OCI-LY1 (cell line): ENCODE data around the gene SSH2.

Experiments
- H2AFZ ChIP-seq: fragments of 200-600 bp; sonication (generic), shearing (Covaris generic); 2 replicates; pipeline ENCODE4 v1.6.0; 2014; ENCODE audit warnings: antibody characterized with exemption, mild to moderate bottlenecking, low read length
- H3F3A ChIP-seq: fragments of 200-600 bp; sonication (generic), shearing (Covaris generic); 2 replicates; pipeline ENCODE4 v1.6.0; 2014; ENCODE audit warnings: mild to moderate bottlenecking, antibody characterized with exemption, low read length, moderate library complexity; ENCODE audit not compliant: insufficient read depth
- H3K27ac ChIP-seq: fragments of 200-600 bp; sonication (generic); 2 replicates; pipeline ENCODE4 v1.5.1; 2014; ENCODE audit warnings: low read length, mixed run types, mild to moderate bottlenecking, low read depth; ENCODE audit not compliant: poor library complexity, severe bottlenecking
- H3K27me3 ChIP-seq: fragments of 200-600 bp; sonication (generic); 2 replicates; pipeline ENCODE4 v1.6.0; 2014; ENCODE audit warnings: antibody characterized with exemption, mild to moderate bottlenecking, low read length, moderate library complexity; ENCODE audit not compliant: insufficient read depth
- H3K36me3 ChIP-seq: fragments of 200-600 bp; sonication (generic); 2 replicates; pipeline ENCODE4 v1.6.1; 2014; ENCODE audit warnings: mild to moderate bottlenecking, antibody characterized with exemption, low read length, moderate library complexity, mixed read lengths; ENCODE audit not compliant: insufficient read depth
- H3K4me1 ChIP-seq: fragments of 200-600 bp; sonication (generic); 2 replicates; pipeline ENCODE4 v1.5.1; 2014; ENCODE audit warnings: mild to moderate bottlenecking, low read length, moderate library complexity; ENCODE audit not compliant: insufficient read depth, severe bottlenecking
- H3K4me2 ChIP-seq: fragments of 200-600 bp; sonication (generic), shearing (Covaris generic); 2 replicates; pipeline ENCODE4 v1.6.1; 2014; ENCODE audit warnings: low read length
- H3K4me3 ChIP-seq: fragments of 200-600 bp; sonication (generic); 2 replicates; pipeline ENCODE4 v1.5.1; 2014; ENCODE audit warnings: low read length, low read depth, mild to moderate bottlenecking, mixed read lengths; ENCODE audit not compliant: poor library complexity, severe bottlenecking
- H3K79me2 ChIP-seq: fragments of 200-600 bp; shearing (Covaris generic); 2 replicates; pipeline ENCODE4 v1.6.1; 2016; ENCODE audit warnings: mixed run types, low read length, mixed read lengths; ENCODE audit not compliant: insufficient read depth
- H3K9ac ChIP-seq: fragments of 200-600 bp; sonication (generic), shearing (Covaris generic); 2 replicates; pipeline ENCODE4 v1.6.1; 2014; ENCODE audit warnings: mild to moderate bottlenecking, low read length, mixed read lengths
- H3K9me2 ChIP-seq: fragments of 200-600 bp; sonication (generic), shearing (Covaris generic); 2 replicates; pipeline ENCODE4 v1.6.1; 2014; ENCODE audit warnings: low read depth, mild to moderate bottlenecking, low read length, mixed read lengths
- H3K9me3 ChIP-seq: fragments of 200-600 bp; shearing (Covaris generic); 2 replicates; pipeline ENCODE4 v1.6.1; 2014; ENCODE audit warnings: low read length, mixed read lengths
- H4K20me1 ChIP-seq: fragments of 200-600 bp; sonication (generic), shearing (Covaris generic); 2 replicates; pipeline ENCODE4 v1.6.0; 2016; ENCODE audit warnings: mild to moderate bottlenecking, low read length; ENCODE audit not compliant: insufficient read depth
- CTCF ChIP-seq: fragments of 200-600 bp; sonication (generic), shearing (Covaris generic); IDR thresholded peaks from 2 replicates; pipeline ENCODE4 v1.5.1; 2017; ENCODE audit warnings: mild to moderate bottlenecking, antibody characterized with exemption, low read length, moderate library complexity, mixed read lengths
- EZH2 ChIP-seq: fragments of 200-600 bp; sonication (generic), shearing (Covaris generic); IDR thresholded peaks from 2 replicates; pipeline ENCODE4 v1.8.0; 2017; ENCODE audit warnings: borderline replicate concordance, mixed run types, mild to moderate bottlenecking, antibody characterized with exemption, low read length, moderate library complexity, mixed read lengths

Gene SSH2

DNA sequence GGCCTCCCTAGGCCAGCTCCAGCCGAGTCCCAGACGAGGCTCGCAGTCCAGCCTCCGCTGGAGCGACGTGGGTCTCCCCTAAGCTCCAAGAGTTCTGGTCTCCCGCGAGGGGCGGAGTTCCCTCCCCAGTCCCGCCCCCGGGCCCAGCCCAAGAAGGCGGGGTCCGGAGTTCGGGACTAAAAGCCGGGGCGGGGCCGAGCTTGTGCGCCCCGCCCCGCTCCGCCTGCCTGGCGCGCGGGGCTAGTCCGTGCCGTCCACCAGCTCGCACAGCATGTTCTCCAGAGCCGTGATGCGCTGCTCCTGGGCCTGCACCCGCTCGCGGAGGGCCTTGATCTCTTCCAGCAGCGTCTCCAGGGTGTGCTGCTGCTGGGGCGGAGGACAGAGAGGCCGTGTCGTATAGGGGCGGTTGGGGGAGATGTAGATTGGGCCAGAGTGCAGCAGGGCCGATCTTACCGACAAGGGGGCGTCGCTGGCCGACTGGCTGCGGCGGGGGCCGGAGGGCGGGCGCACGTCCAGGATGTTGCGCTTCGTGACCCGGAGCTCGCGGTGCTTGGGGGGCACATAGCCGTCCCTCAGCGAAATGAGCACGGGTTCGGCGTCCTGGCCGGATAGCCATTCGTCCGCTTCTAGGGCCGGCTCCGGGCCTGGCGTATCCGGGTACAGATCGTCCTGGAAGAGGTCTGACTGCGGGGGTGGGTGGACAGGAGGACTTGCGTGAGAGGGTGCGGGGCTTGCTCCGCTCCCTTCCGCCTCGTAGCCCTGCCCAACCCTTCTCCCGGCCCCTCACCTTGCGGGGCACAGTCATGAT, 314.3 kb downstream of the SSH2 start:
- H2AFZ ChIP-seq: no peak overlapping the region
- no peak overlapping the region for H3K27ac ChIP-seq
- H3K4me2 ChIP-seq: peak overlapping the region; percentile 82
- no peaks in the 10 kb centered on the region for H4K20me1 ChIP-seq
- H3K36me3 ChIP-seq: no peaks in the 10 kb centered on the region
- no peaks in the 10 kb centered on the region for H3K9me2 ChIP-seq
- no peaks in the 10 kb centered on the region for H3F3A ChIP-seq
- H3K4me3 ChIP-seq: peak overlapping the region; percentile 59
- TF ChIP-seq EZH2: no peak
- TF ChIP-seq CTCF: no peak
- 0 out of 2 replicates have a peak, but pooled peaks cover 4% of the 10 kb centered on the region for H3K27me3 ChIP-seq
- no peaks in the 10 kb centered on the region for H3K79me2 ChIP-seq
- H3K9ac ChIP-seq: peak overlapping the region; percentile 42; the same call in 1 of the 2 replicates
- no peaks in the 10 kb centered on the region for H3K9me3 ChIP-seq
- H3K4me1 ChIP-seq: peaks cover 54% of the 10 kb centered on the region

- TF ChIP-seq EZH2 (no peak), CTCF (0 out of 2 replicates have a peak, but pooled peaks have one; percentile 4)
- Histone ChIP-seq H3F3A (no peaks in the 10 kb centered on the region), H3K9ac (no peak overlapping the region; the same call in 1 of the 2 replicates), H3K9me2 (no peaks in the 10 kb centered on the region), H4K20me1 (no peaks in the 10 kb centered on the region), H2AFZ (no peak overlapping the region), H3K4me3 (peak overlapping the region; percentile 59), H3K27ac (no peak overlapping the region), H3K4me1 (peaks cover 54% of the 10 kb centered on the region), H3K27me3 (0 out of 2 replicates have a peak, but pooled peaks cover 4% of the 10 kb centered on the region), H3K79me2 (no peaks in the 10 kb centered on the region), H3K4me2 (peak overlapping the region; percentile 82), H3K36me3 (no peaks in the 10 kb centered on the region), H3K9me3 (no peaks in the 10 kb centered on the region)
Measured at GRCh38 chr17:29615048-29615385, 315.0 kb downstream of the SSH2 start.

DNA sequence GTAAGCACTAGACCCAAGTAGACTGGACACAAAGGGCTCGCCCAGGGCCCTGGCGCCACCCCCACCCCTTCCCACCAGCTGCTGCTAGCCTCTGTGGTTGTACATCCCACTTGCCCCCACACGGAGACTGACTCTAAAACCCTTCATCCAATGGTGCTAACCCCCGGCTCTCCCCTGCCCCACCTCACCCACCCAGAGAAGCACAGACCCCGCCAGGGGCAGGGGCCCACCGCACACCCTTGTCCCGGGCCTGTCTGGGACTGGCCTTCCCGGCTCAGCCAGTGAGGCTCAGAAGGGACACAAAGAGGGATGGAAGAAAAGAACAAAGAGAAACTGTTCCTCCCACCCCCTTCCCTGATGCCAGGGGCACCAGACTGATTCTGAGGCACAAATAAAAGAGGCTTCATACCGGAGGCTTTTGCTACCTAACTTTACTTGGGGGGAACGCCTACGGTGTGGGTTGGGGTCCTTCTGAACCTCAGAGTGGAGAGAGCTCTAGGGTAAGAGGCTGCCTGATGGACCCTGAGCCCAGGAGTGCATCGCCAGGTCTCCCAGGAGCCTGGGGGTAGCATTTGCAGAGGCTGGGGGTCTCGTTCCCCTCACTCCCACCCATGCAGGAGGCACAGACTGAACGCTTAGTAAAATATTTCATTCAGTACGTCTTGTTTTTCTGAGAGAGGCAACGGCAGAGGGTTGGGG, 315.5 kb downstream of the SSH2 start:
- no peaks in the 10 kb centered on the region for H3F3A ChIP-seq
- peak overlapping the region; percentile 82 for H3K4me2 ChIP-seq
- no peak overlapping the region for H2AFZ ChIP-seq
- 0 out of 2 replicates have a peak, but pooled peaks cover 4% of the 10 kb centered on the region for H3K27me3 ChIP-seq
- no peaks in the 10 kb centered on the region for H3K79me2 ChIP-seq
- TF ChIP-seq CTCF (no peak), EZH2 (no peak)
- H3K36me3 ChIP-seq: no peaks in the 10 kb centered on the region
- H3K27ac ChIP-seq: no peak overlapping the region
- H3K9me3 ChIP-seq: no peaks in the 10 kb centered on the region
- no peaks in the 10 kb centered on the region for H3K9me2 ChIP-seq
- peak overlapping the region; percentile 3; the same call in 1 of the 2 replicates for H3K9ac ChIP-seq
- peaks cover 54% of the 10 kb centered on the region for H3K4me1 ChIP-seq
- H3K4me3 ChIP-seq: peak overlapping the region; percentile 59
- H4K20me1 ChIP-seq: no peaks in the 10 kb centered on the region
